Stimulated activated CD8-positive, alpha-beta memory T cell treated with anti-CD3 and anti-CD28 coated beads, Interleukin-15, amount 100 ng/mL, for 1 hour (primary cell): ENCODE results near the gene SPEM1.
A peak's percentile ranks its signal among the peaks of the same experiment; 100 is the strongest.

Source experiments
- DNase-seq: peaks from one replicate; pipeline ENCODE4 v3.0.0-alpha.2; 2020; ENCODE audit warnings: low read depth

SPEM1 gene

DNA sequence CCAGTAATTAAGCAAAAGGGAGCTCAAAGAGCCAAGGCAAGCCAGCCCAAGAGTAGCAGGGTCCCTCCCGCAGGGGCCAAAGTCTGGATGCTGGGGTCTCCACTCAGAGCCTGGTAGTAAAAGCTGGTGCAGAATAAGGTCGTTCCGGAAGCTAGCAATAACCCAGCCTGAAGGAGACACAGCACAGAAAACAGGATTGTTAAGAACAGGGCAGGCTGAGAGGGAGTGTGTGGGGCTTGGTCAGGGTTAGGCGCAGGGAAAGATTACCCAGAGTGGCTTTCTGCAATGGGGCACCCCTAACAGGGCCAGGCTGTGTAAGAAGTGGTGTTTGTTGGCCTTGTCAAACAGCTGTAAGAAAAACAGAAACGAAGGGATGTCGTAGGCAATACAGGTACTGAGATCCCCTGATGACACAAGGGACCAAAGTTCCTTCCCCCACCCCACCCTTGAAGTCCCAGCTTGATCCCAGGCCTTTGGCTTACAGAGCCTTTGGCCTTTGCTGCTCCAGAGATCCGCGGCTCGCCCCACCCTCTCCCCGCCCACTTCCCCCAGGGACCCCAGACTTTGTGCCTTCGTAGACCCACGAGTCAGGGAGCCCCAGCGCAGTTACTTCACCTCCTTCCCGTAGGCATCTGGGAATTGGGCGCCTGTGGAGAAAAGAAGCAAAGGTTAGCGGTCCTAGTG lies 16.9 kb upstream of the SPEM1 start:
- DNase-seq = no peak

- DNase-seq = no peak
These were observed 16.5 kb upstream of the SPEM1 start for GRCh38 chr17:7403727-7403976.

GRCh38 chr17:7403977-7404736 lies 16.0 kb upstream of the SPEM1 start, which contains the start of gene TMEM256:
TSS of gene TMEM256 (minus strand) at chr17:7404097. CDS start at chr17:7404084, 13 bp downstream.
- peak; percentile 89 for DNase-seq

- no peak for DNase-seq
These were observed 15.3 kb upstream of the SPEM1 start for GRCh38 chr17:7404737-7405349.

DNA sequence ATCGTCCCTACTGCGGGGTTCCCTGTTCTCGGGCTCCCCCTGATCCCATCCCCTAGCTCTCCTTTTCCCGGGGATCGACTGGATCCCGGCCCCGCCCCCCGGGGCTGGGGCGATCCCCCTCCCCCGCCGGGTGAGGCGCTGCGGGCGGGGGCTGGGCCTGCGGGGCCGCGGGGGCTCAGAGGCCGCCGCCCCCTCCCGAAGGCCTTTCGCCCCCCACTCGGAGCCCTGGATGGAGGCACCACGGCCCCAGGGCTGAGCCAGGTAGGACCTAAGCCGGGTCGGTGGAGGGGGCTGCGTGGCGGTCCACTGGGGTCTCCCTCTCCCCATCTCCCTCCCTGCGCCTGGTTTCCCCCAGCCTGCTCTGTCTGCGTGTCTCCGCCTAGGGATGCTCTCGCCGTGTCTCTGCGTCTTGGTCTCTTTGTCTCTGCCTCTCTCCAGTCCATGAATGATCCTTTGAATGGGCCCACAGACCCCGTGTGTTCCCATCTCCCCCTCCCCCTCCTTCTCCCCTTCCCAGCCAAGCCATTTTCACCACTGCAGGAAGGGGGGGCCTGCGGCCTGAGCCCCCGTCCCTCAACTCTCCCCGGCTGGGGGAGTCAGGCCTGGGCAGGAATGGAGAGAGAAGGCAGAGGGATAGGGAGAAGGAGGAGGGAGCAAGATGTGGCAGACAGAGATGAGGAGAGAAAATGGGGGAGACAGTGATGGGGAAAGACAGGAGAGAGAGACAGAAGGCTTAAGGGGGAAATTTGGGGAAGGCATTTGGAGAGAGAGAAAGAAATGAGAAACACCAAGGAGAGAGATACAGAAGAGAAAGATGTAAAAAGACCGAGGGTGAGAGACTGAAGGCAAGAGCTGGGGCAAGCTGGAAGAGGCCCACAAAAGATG lies 14.5 kb upstream of the SPEM1 start:
- no peak for DNase-seq

DNA sequence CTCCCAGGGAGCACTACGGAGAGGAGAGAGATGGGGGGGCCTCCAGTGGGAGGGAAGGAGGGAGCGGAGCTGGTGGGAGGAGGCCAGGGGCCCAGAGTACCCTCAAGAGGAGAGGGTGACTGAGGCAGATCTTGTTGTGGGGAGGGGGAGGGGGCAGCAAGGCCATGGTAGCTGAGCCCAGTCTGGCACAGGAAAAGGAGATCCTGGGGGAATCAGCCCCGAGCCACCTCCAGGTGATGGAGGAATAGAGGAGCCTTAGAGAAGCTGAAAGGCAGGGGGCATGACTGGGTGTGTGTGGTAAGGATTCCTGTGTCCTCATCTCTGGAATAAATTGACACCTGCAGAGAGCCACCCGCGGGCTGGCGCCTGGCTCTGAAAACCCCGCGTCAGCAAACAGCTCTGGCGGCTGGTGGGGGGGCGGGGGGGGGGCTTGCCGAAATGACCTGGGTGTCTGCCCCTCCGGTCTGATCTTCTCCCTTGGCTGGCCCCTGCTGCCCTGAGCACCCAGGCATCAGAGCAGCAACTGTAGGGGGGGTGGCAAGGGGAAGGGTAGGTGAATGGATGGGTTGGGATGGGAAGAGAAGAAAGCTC lies 13.8 kb upstream of the SPEM1 start:
- no peak for DNase-seq

- DNase-seq = no peak
These were observed 13.0 kb upstream of the SPEM1 start for GRCh38 chr17:7407082-7407481.

DNA sequence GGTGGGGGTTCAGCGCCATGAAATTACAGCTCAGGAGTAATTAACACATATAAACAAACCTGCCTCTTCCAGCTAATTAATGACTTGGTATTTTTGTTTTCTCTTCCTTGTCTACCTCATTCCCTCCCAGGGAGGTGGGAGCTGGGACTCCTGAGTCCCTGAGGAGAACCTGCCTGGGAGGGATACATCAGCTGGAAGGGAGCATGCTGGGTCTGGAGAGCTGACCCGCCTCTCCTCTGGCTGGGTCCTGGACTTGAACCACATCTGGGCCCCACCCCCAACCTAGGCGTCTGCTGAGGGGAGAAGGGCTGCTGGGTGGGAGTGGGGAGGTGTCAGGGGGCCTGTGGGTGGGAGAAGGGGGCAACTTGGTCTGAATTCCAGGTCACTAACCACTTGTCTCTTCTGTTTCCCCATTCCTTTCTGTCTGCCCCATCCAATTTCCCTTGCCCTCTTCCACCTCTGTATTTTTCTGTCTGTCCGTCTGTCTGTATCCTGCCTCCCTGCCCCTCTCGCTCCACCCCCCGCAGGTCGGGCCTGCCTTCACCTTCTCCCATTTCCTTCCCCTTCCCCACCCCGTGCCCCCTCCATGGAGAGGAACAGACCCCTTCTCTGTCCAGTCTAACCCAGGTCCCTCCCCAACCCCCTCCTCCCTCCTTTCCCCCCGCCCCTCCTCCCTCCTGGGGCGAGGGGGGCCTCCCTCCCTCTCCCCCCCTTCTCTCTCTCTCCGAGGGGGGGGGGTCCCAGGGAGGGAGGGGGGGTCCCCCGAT lies 12.5 kb upstream of the SPEM1 start, which contains the start of gene NLGN2:
Gene NLGN2 (plus strand): TSS at position 361 of the 767 bp plus-strand sequence. CDS start 411 bp downstream, outside the sequence.
- DNase-seq = no peak

- DNase-seq = no peak
These were observed 11.8 kb upstream of the SPEM1 start for GRCh38 chr17:7408252-7408727.

DNA sequence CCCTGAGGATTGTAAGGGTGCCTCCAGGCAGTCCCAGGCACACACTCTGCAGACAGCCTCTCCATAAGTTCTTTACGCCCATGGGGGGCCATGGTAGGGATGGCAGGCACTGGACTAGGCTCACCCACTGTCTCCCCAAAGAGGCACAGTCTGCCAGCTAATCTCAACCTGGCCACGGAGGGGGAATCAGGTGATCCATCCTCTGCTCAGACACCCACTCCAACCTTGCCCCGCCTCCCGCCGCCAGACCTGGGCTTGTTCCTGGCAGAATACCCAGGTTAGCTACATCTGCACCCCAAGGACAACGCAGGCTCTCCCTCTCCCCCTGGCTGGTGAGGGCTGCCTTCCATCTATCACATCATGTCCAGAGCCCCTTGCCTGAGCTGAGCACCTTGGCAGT lies 11.3 kb upstream of the SPEM1 start:
- no peak for DNase-seq

- no peak for DNase-seq
These were observed 10.4 kb upstream of the SPEM1 start for GRCh38 chr17:7409716-7410115.

- DNase-seq = no peak
These were observed 9.3 kb upstream of the SPEM1 start for GRCh38 chr17:7410634-7411426.

- no peak for DNase-seq
These were observed 8.7 kb upstream of the SPEM1 start for GRCh38 chr17:7411427-7411750.

DNA sequence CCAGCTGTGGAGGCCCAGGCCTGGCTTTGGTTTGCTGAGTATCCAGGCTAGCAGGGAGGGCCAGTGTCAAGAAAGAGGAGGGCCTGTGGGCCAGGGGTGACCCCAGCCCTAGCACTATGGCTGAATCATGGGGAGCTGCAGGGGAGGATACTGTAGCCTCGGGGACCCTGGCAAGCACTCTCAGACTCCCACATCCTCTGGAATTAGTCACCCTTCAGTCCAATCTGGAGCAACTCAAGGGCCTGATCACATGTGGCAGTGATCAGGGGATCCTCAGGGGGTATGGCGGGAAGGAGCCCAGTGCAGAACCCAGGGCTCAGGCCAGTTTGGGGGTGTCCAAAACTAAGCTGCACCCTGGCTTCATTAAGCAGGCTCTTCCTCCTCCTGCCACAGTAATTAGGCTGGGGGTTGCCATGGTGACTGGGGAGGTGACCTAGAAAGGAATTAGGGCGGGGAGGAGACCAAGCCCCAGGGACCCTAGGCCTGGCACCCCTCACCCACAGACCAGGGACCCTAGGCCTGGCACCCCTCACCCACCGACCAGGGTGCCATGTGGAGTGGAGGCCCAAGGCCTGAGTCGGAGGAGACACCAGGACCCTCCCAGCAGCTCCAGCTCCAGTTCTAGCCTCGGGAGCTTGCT lies 6.7 kb upstream of the SPEM1 start:
- no peak for DNase-seq

DNA sequence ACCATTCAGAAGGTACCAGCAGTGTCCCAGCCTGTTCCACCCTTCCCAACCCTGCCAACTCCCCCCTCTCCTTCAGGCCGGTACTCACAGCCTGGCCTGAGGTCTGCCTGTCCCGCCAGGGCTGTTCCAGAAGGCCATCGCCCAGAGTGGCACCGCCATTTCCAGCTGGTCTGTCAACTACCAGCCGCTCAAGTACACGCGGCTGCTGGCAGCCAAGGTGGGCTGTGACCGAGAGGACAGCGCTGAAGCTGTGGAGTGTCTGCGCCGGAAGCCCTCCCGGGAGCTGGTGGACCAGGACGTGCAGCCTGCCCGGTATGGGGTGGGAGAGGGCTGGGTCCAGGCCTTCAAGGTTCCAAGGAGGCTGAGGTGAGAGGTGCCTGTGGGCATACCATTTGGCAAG lies 5.3 kb upstream of the SPEM1 start:
- no peak for DNase-seq

DNA sequence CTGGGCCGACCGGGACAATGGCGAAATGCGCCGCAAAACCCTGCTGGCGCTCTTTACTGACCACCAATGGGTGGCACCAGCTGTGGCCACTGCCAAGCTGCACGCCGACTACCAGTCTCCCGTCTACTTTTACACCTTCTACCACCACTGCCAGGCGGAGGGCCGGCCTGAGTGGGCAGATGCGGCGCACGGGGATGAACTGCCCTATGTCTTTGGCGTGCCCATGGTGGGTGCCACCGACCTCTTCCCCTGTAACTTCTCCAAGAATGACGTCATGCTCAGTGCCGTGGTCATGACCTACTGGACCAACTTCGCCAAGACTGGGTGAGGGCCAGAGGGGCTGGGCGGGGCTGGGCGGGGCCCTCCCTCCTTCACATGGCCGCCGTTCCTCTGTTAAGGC lies 4.3 kb upstream of the SPEM1 start:
- DNase-seq = no peak

DNA sequence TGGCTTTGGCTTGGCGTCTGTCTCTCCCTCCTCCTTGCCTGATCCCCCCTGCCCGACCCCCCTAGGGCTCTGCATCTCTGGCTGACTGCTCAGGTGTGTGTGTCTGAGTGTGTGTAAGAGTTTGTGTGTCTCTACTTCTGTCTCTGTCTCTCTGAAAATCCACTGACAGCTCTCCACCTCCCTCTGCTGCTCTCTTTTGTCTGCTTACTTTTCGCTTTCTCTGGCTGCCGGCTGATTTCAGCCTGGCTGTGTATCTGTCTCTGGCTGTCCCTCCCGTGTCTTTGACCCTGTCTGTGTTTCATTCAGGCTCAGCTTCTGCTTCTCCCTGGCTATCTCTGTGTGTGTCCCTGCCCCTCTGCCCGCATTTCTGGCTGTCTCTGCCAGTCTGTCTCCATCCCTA lies 3.8 kb upstream of the SPEM1 start:
- no peak for DNase-seq

DNA sequence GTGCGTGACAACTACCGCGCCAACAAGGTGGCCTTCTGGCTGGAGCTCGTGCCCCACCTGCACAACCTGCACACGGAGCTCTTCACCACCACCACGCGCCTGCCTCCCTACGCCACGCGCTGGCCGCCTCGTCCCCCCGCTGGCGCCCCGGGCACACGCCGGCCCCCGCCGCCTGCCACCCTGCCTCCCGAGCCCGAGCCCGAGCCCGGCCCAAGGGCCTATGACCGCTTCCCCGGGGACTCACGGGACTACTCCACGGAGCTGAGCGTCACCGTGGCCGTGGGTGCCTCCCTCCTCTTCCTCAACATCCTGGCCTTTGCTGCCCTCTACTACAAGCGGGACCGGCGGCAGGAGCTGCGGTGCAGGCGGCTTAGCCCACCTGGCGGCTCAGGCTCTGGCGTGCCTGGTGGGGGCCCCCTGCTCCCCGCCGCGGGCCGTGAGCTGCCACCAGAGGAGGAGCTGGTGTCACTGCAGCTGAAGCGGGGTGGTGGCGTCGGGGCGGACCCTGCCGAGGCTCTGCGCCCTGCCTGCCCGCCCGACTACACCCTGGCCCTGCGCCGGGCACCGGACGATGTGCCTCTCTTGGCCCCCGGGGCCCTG lies 3.0 kb upstream of the SPEM1 start:
- DNase-seq = no peak

GRCh38 chr17:7418472-7419152 lies 1.5 kb upstream of the SPEM1 start:
- no peak for DNase-seq
